Astrocyte of the cerebellum (primary cell): Measurements from ENCODE around the gene NHP2.

Experiments
- DNase-seq: peaks from one replicate; pipeline ENCODE4 v3.0.0-alpha.2; 2011; ENCODE audit warnings: low read depth
- H3K4me3 ChIP-seq: 2 replicates; pipeline ENCODE4 v1.5.1; 2011; ENCODE audit warnings: mild to moderate bottlenecking, low read depth, low read length, moderate library complexity
- in situ Hi-C: cut with HindIII; loops from 2 replicates; pipeline ENCODE4 v1.10.0; 2017; ENCODE audit warnings: low sequenced_read_pairs
- TF ChIP-seq, protein P1 (sequence below): IDR thresholded peaks from 2 replicates; pipeline ENCODE4 v1.5.1; 2012; ENCODE audit warnings: low read length, low read depth, moderate library complexity, mild to moderate bottlenecking; ENCODE audit errors: missing control alignments

Gene NHP2

GRCh38 chr5:178121391-178122276 is 32.1 kb downstream of the NHP2 start:
- TF ChIP-seq, protein P1, sequence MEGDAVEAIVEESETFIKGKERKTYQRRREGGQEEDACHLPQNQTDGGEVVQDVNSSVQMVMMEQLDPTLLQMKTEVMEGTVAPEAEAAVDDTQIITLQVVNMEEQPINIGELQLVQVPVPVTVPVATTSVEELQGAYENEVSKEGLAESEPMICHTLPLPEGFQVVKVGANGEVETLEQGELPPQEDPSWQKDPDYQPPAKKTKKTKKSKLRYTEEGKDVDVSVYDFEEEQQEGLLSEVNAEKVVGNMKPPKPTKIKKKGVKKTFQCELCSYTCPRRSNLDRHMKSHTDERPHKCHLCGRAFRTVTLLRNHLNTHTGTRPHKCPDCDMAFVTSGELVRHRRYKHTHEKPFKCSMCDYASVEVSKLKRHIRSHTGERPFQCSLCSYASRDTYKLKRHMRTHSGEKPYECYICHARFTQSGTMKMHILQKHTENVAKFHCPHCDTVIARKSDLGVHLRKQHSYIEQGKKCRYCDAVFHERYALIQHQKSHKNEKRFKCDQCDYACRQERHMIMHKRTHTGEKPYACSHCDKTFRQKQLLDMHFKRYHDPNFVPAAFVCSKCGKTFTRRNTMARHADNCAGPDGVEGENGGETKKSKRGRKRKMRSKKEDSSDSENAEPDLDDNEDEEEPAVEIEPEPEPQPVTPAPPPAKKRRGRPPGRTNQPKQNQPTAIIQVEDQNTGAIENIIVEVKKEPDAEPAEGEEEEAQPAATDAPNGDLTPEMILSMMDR, result no peak
- no peak for DNase-seq
- in situ Hi-C loops, result no loop called here
- no peak overlapping the region for H3K4me3 ChIP-seq

DNA sequence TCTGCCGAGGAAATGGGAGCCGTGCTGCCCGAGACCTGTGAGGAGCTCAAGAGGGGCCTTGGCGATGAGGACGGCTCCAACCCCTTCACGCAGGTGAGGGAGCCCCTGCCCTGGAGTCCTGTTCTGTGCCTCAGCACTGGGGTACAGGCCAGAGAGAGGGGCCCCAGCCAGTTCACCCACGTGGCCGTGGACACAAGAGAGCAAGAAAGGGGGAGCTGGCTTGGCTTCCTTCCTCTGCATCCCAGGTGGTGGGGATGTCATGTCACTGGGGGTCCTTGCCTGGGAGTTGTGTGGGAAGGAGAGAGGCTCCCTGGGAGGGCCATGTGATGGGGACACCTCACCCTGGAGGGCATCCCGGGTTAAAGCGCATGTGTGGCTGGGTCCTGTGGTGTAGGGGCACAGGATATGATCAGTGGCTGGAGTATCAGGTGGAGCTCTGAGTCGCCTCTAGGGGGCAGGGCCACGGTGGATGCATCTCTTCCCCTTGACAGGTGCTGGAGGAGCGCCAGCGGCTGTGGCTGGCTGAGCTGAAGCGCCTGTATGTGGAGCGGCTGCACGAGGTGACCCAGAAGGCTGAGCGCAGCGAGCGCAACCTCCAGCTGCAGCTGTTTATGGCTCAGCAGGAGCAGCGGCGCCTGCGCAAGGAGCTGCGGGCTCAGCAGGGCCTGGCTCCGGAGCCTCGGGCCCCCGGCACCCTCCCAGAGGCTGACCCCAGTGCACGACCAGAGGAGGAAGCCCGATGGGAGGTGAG is 32.9 kb downstream of the NHP2 start:
- in situ Hi-C loops, result no loop called here
- TF ChIP-seq, protein P1, result peak; percentile 42
- no peak overlapping the region for H3K4me3 ChIP-seq
- peak; percentile 33 for DNase-seq

DNA sequence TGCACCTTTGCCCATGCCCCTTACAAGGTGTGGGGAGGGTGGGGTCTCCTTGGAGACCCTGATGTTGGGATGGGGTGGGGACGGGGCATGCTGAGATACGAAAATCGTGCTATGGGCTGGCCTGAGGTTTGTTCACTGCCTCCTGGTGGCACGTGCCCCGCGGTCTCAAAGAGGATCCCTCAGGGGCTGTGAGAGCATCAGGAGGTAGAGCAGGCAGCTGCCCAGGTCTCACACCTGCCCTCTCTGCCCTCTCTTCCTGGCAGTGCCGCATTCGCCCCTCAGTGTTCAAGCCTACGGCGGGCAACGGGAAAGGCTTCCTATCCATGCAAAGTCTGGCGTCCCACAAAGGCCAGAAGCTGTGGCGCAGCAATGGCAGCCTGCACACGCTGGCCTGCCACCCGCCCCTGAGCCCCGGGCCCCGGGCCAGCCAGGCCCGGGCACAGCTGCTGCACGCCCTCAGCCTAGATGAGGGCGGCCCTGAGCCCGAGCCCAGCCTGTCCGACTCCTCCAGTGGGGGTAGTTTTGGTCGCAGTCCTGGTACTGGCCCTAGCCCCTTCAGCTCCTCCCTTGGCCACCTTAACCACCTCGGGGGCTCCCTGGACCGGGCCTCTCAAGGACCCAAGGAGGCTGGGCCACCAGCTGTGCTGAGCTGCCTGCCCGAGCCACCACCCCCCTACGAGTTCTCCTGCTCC is 33.6 kb downstream of the NHP2 start:
- TF ChIP-seq, protein P1, result no peak
- H3K4me3 ChIP-seq, result no peak overlapping the region
- in situ Hi-C loops, result no loop called here
- no peak for DNase-seq

DNA sequence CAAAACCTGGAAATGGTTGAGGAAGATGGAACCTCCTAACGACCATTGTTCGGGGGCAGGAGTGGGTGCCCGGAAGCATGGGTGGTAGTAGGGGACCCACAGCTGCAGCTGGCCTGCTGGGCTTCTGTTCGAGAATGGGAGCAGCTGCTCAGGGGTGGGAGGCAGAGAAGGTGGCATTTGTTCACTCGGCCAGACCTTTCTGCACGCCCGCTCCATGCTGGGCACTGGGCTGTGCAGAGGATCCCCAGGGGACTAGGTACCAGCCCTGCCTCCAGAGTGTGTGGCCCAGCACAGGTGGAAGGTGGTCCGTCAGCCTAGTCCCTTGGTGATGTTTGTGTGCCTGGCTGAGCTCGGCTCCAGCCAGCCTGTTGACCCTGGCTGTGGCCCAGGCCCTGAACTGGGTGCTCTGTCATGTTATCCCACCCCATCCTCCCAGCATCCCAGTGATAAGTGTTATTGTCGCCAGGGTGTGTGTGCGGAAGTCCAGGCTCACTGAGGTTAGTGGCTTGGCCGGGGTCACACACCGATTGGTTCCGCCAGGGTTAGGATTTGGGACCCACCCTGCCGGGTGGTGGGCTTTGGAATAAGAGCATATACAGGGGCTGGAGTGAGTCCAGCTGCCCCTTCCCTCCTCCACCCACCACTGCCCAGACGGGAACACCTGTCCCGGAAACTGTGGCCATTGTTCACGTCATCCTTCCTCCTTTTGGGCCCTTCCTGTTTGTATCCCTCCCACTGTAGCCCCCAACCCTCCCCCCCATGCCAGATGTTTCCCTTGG is 35.6 kb downstream of the NHP2 start:
- DNase-seq, result no peak
- in situ Hi-C loops, result no loop called here
- TF ChIP-seq, protein P1, result no peak
- H3K4me3 ChIP-seq, result no peak overlapping the region

- H3K4me3 ChIP-seq, result no peak overlapping the region
- in situ Hi-C loops, result no loop called here
- DNase-seq, result no peak
- TF ChIP-seq, protein P1, result no peak
Measured at GRCh38 chr5:178116143-178116885, 37.4 kb downstream of the NHP2 start.
